ENCODE data around the gene BMPR1B.

Gene BMPR1B

GRCh38 chr4:94765648-94766047 lies 7.9 kb downstream of the BMPR1B start:
- ATAC-seq (ENCODE audit: low read depth) (no peak), DNase-seq (ENCODE audit: low spot score) (no peak)
- TF ChIP-seq, protein P1, sequence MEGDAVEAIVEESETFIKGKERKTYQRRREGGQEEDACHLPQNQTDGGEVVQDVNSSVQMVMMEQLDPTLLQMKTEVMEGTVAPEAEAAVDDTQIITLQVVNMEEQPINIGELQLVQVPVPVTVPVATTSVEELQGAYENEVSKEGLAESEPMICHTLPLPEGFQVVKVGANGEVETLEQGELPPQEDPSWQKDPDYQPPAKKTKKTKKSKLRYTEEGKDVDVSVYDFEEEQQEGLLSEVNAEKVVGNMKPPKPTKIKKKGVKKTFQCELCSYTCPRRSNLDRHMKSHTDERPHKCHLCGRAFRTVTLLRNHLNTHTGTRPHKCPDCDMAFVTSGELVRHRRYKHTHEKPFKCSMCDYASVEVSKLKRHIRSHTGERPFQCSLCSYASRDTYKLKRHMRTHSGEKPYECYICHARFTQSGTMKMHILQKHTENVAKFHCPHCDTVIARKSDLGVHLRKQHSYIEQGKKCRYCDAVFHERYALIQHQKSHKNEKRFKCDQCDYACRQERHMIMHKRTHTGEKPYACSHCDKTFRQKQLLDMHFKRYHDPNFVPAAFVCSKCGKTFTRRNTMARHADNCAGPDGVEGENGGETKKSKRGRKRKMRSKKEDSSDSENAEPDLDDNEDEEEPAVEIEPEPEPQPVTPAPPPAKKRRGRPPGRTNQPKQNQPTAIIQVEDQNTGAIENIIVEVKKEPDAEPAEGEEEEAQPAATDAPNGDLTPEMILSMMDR (IDR thresholded peaks at IDR 0.05; ENCODE audit: poor library complexity, severe bottlenecking): no peak
- H3K4me1 ChIP-seq (ENCODE audit: insufficient read depth, poor library complexity, severe bottlenecking): peaks cover 6% of the 10 kb centered on the region
- no peak overlapping the region for H3K27ac ChIP-seq (ENCODE audit: poor library complexity, severe bottlenecking)
- no peaks in the 10 kb centered on the region for H3K27me3 ChIP-seq (ENCODE audit: insufficient read depth, poor library complexity, severe bottlenecking)
- no peaks in the 10 kb centered on the region for H3K36me3 ChIP-seq (ENCODE audit: low read depth)
- H3K4me3 ChIP-seq (ENCODE audit: severe bottlenecking): no peak overlapping the region
- no peaks in the 10 kb centered on the region for H3K9me3 ChIP-seq (ENCODE audit: severe bottlenecking)

- TF ChIP-seq, protein P1 (IDR thresholded peaks at IDR 0.05; ENCODE audit: poor library complexity, severe bottlenecking): no peak
- no peak for DNase-seq (ENCODE audit: low spot score)
- no peak overlapping the region for H3K27ac ChIP-seq (ENCODE audit: poor library complexity, severe bottlenecking)
- H3K4me1 ChIP-seq (ENCODE audit: insufficient read depth, poor library complexity, severe bottlenecking): peaks cover 6% of the 10 kb centered on the region
- H3K36me3 ChIP-seq (ENCODE audit: low read depth): no peaks in the 10 kb centered on the region
- H3K27me3 ChIP-seq (ENCODE audit: insufficient read depth, poor library complexity, severe bottlenecking): no peaks in the 10 kb centered on the region
- no peaks in the 10 kb centered on the region for H3K9me3 ChIP-seq (ENCODE audit: severe bottlenecking)
- ATAC-seq (ENCODE audit: low read depth): peak; percentile 90
- H3K4me3 ChIP-seq (ENCODE audit: severe bottlenecking): no peak overlapping the region
These were observed 9.1 kb downstream of the BMPR1B start for GRCh38 chr4:94766856-94767255.

- Histone ChIP-seq H3K27me3 (ENCODE audit: insufficient read depth, poor library complexity, severe bottlenecking) (no peaks in the 10 kb centered on the region), H3K9me3 (ENCODE audit: severe bottlenecking) (no peaks in the 10 kb centered on the region), H3K36me3 (ENCODE audit: low read depth) (no peaks in the 10 kb centered on the region), H3K27ac (ENCODE audit: poor library complexity, severe bottlenecking) (no peak overlapping the region), H3K4me3 (ENCODE audit: severe bottlenecking) (no peak overlapping the region), H3K4me1 (ENCODE audit: insufficient read depth, poor library complexity, severe bottlenecking) (peaks cover 6% of the 10 kb centered on the region)
- TF ChIP-seq, protein P1 (IDR thresholded peaks at IDR 0.05; ENCODE audit: poor library complexity, severe bottlenecking): no peak
- no peak for ATAC-seq (ENCODE audit: low read depth)
- no peak for DNase-seq (ENCODE audit: low spot score)
These were observed 9.7 kb downstream of the BMPR1B start for GRCh38 chr4:94767446-94767845.

DNA sequence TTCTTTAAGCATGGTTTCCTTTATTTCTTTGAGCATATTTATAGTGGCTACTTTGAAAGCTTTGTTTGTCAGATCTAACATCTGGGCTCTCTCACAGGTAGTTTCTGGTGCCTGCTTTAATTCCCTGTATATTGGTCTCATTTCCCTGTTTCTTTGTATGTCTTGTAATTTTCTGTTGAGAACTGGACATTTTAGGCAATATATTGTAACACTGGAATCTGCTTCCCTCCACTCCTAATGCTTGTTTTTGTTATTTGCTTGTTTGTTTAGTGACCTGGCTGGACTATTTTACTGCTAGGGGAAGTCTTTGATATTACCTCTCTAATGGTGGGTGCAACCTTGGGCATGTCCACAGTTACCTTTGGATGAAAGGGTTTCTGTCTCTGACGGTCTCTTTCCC lies 25.0 kb downstream of the BMPR1B start:
- no peaks in the 10 kb centered on the region for H3K4me1 ChIP-seq (ENCODE audit: insufficient read depth, poor library complexity, severe bottlenecking)
- TF ChIP-seq, protein P1 (IDR thresholded peaks at IDR 0.05; ENCODE audit: poor library complexity, severe bottlenecking): no peak

GRCh38 chr4:94791701-94792100 lies 33.9 kb downstream of the BMPR1B start:
- Histone ChIP-seq H3K4me3 (ENCODE audit: severe bottlenecking) (no peak overlapping the region), H3K4me1 (ENCODE audit: insufficient read depth, poor library complexity, severe bottlenecking) (no peaks in the 10 kb centered on the region), H3K27ac (ENCODE audit: poor library complexity, severe bottlenecking) (no peak overlapping the region), H3K36me3 (ENCODE audit: low read depth) (no peaks in the 10 kb centered on the region), H3K27me3 (ENCODE audit: insufficient read depth, poor library complexity, severe bottlenecking) (no peaks in the 10 kb centered on the region), H3K9me3 (ENCODE audit: severe bottlenecking) (no peaks in the 10 kb centered on the region)
- no peak for ATAC-seq (ENCODE audit: low read depth)
- TF ChIP-seq, protein P1 (IDR thresholded peaks at IDR 0.05; ENCODE audit: poor library complexity, severe bottlenecking): no peak
- DNase-seq (ENCODE audit: low spot score): no peak

More for the DNA sequence above, 25.0 kb downstream of the BMPR1B start:
- DNase-seq (ENCODE audit: low spot score): no peak
- Histone ChIP-seq H3K36me3 (ENCODE audit: low read depth) (no peaks in the 10 kb centered on the region), H3K4me3 (ENCODE audit: severe bottlenecking) (no peak overlapping the region), H3K27me3 (ENCODE audit: insufficient read depth, poor library complexity, severe bottlenecking) (no peaks in the 10 kb centered on the region), H3K27ac (ENCODE audit: poor library complexity, severe bottlenecking) (no peak overlapping the region), H3K9me3 (ENCODE audit: severe bottlenecking) (no peaks in the 10 kb centered on the region)
- no peak for ATAC-seq (ENCODE audit: low read depth)
